ENCODE data around the gene OR4C5. TPM values are rescaled to one million over a fixed set of nuclear protein-coding genes. Genes with fewer than 3 reads are reported as not detected.
"Not testable (repeated sequence)": the region's sequence is repeated elsewhere in the genome, so short reads cannot be mapped to it uniquely, and the experiment has no call there.

Gene OR4C5
- not detected in 2 replicates for total RNA-seq

DNA sequence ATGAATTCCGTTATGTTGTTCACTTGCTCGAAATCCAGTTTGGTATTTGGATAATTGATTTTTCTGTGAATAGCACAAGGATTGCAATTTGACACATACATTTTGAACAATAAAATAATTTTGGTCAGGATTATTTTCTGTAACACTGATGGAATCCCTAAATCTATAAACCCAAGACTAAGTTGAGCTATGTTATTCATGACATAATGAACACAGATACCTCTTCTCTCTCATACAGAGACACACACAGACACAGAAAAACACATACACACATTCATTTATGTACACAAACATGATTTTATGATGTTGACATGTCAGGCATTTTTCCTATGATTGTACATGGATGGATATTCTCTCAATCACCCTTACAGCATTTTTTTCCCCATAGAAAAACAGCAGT, at the start of gene OR4C5:
TSS of gene OR4C5 (minus strand) at position 101 of the 400 bp plus-strand sequence. CDS start at position 101, 0 bp downstream.
- no peak for DNase-seq

- DNase-seq: no peak
These were observed 18.4 kb upstream of the OR4C5 start for GRCh38 chr11:48384670-48385069.

DNA sequence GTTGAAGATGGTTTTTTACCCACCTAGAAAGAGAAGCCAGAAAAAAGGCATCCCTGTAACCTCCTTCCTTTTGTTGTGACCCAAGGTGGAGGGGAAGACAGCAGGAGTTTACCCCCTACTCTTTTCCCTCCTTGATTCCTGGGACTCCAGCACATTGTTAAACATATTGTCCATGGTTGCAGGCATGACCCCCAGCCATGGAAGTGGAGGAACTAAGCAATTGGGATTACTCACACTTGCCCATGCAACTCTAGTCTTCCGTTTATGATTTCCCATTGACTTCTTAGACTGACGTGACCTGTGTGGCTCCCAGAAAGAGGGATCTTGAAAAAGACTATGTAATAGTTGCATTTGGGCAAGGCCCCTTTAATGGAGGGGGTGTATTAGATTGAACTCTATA, 17.9 kb upstream of the OR4C5 start:
- DNase-seq: not testable (repeated sequence)

GRCh38 chr11:48361289-48361688, 5.0 kb downstream of the OR4C5 start:
- DNase-seq: not testable (repeated sequence)

DNA sequence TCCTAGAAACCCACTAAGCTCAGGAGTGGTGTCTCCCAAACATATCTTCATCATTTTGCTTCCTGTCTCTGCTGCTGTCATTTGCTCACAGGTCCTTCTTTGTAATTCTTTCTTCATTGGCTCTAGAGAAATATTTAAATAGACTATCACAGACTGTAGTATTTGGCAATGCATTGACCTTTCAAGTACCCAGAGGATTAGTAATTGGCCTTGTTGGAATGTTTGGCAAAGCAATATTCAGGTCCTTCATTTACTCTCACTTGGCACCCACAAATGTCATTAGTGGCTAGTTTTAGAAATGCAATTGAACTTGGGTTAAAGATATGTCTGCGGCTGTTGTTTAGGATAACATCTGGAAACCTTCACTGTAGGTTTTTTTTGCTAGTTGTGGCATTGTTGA, 11.6 kb downstream of the OR4C5 start:
- DNase-seq: no peak

DNA sequence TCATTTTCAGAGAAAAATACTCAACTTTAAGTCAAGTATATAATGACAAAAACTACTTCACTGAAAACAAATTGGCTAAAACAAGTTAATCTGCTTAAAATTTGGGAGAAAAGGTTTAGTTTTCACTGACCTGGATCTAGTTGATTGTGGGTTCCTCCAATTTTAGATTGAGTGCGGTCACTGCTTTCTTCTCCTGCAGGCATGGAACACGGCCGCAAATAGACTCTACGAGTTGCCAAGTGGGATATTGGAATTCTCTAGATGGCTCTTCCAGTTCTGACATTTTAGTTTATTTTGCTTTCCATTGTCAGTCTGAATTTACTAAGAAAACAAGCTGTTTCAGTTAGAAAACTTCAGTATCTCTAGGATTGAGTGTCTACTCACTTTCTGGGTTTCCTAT, 12.3 kb downstream of the OR4C5 start:
- no peak for DNase-seq

DNA sequence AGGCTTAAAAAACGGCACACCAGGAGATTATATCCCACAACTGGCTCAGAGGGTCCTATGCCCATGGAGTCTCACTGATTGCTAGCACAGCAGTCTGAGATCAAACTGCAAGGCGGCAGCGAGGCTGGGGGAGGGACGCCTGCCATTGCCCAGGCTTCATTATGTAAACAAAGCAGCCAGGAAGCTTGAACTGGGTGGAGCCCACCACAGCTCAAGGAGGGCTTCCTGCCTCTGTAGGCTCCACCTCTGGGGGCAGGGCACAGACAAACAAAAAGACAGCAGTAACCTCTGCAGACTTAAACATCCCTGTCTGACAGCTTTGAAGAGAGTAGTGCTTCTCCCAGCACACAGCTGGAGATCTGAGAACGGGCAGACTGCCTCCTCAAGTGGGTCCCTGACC, 20.0 kb downstream of the OR4C5 start:
- not testable (repeated sequence) for DNase-seq

DNA sequence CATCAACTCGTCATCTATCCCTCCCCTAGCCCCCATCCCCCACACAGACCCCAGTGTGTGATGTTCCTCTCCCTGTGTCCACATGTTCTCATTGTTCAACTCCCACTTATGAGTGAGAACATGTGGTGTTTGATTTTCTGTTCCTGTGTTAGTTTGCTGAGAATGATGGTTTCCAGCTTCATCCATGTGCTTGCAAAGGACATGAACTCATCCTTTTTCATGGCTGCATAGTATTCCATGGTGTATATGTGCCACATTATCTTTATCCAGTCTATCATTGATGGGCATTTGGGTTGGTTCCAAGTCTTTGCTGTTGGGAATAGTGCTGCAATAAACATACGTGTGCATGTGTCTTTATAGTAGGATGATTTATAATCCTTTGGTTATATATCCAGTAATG, 23.8 kb downstream of the OR4C5 start:
- DNase-seq: not testable (repeated sequence)

- DNase-seq: no peak
These were observed 24.8 kb downstream of the OR4C5 start for GRCh38 chr11:48341466-48341865.

DNA sequence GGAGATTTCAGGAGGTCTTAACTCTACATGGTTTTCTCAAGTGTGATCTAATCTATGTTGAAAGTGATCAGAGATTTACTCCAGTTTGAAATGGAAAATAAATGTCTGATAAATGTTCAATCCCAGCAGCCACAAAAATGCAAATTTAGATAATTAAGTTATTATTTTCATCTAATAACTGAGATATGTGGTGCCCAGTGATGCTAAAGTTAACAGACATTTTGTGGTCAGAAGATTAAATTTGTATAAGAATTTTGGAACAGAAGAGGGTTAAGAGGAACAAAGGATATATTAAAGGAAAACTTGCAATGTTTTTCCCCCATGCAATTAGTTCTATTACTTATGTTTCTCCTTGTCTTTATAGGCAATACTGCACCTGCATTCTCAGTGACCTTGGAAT, 41.6 kb downstream of the OR4C5 start, which contains the start of gene OR4C3:
TSS of gene OR4C3 (plus strand) at position 301 of the 400 bp plus-strand sequence. CDS start 102 bp downstream, outside the sequence.
- not testable (repeated sequence) for DNase-seq

DNA sequence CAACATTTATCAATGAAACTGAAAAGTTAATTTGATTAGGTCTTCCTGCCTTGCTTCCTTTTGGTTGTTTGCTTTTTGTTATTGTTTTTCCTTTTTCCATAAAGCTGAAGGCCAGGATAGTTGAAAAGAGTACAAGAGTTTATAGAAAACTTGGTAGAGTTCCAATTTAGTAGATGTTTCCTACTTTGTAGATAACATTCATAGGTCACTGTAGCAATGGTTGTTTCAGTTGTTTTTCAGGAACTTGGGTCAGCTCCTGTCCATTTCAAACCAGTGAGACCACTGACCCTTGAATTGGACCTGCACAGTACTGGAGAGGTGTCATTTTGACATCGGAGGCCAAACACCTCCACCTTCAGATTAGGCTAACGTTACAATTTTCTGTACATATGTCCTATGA, 46.5 kb downstream of the OR4C5 start:
- not testable (repeated sequence) for DNase-seq

Other genes with a start within 250 kb of the OR4C5 start
- gene OR4B1, start 149.7 kb downstream of the OR4C5 start, total RNA-seq: not detected in 2 replicates
- gene OR4X2, start 121.4 kb downstream of the OR4C5 start, total RNA-seq: not detected in 2 replicates
- not detected in 2 replicates for gene OR4X1, start 102.6 kb downstream of the OR4C5 start, total RNA-seq
- gene OR4S1, start 60.2 kb downstream of the OR4C5 start, total RNA-seq: not detected in 2 replicates
- not detected in 2 replicates for gene OR4C3, start 41.5 kb downstream of the OR4C5 start, total RNA-seq
- not detected in 2 replicates for gene OR4A47, start 122.3 kb upstream of the OR4C5 start, total RNA-seq